ENCODE measurements around the gene IL2RA.

- TF ChIP-seq CTCF (conservative IDR thresholded peaks at IDR 0.05; ENCODE audit: low read depth, low read length) (no peak), EZH2 (IDR thresholded peaks at IDR 0.05; ENCODE audit: low read length, unreplicated experiment) (no peak), EZH2phosphoT487 (IDR thresholded peaks at IDR 0.05; ENCODE audit: borderline replicate concordance, low read length) (no peak)
These were observed 18.3 kb upstream of the IL2RA start for GRCh38 chr10:6080417-6080973.

Measured in PC-3 (cell line).